HCT116 (cell line): ENCODE measurements around the gene ALK. TPM values are rescaled to one million over a fixed set of nuclear protein-coding genes. Genes with fewer than 3 reads are reported as not detected.

ENCODE experiments used
- ATAC-seq: fragments of 200-7000 bp; cut with Tn5 transposase; 2 replicates; pipeline ENCODE4 v1.9.1; 2020; ENCODE audit warnings: mild to moderate bottlenecking, moderate library complexity
- BruUV-seq: library from RNA; stranded (reverse); fragments of 400-500 nt; replicated peaks from 2 replicates; lab custom pipeline; 2021; lab: Mats Ljungman, UMichigan
- CTCF ChIA-PET: fragments of 300-600 bp; sonication (Branson Sonifier 250); formaldehyde crosslinking; loops from one replicate; lab custom pipeline; 2021; ENCODE audit warnings: antibody characterized with exemption; lab: Charles Lee
- POLR2A ChIA-PET: fragments of 300-600, 350-600 bp; sonication (Branson Sonifier 250); formaldehyde crosslinking; loops from one replicate; lab custom pipeline; 2021; ENCODE audit warnings: antibody characterized with exemption; lab: Charles Lee
- RAD21 ChIA-PET, 2 experiments: fragments of 300-600 bp; sonication (Branson Sonifier 250); formaldehyde crosslinking; loops; one replicate each; lab custom pipeline; 2023; ENCODE audit warnings: low total read pairs in 2 of 2; ENCODE audit not compliant: uncharacterized antibody in 2 of 2, unreplicated experiment in 2 of 2, low non-redundant PET in 1 of 2; lab: Charles Lee
- DNase-seq: peaks from one replicate; pipeline ENCODE4 v3.0.0-alpha.2; 2010; ENCODE audit warnings: low read depth, low spot score
- H2AFZ ChIP-seq: fragments of 200-600 bp; shearing (Covaris generic), sonication (generic); 2 replicates; pipeline ENCODE4 v1.6.1; 2017; ENCODE audit warnings: low read depth, mixed run types, mixed read lengths, antibody characterized with exemption, low read length; ENCODE audit not compliant: poor library complexity, severe bottlenecking
- H3K27ac ChIP-seq: 2 replicates; pipeline ENCODE4 v1.5.1; 2012; ENCODE audit warnings: low read depth, low read length
- H3K27me3 ChIP-seq: fragments of 200-600 bp; sonication (generic); 2 replicates; pipeline ENCODE4 v1.6.1; 2016; ENCODE audit warnings: mixed run types, low read length, mixed read lengths; ENCODE audit not compliant: insufficient read depth
- H3K36me3 ChIP-seq, 2 experiments: fragments of 200-500 bp in 1 of 2; fragments of 200-600 bp in 1 of 2; sonication (Bioruptor generic) in 1 of 2; sonication (generic) in 1 of 2; 2 replicates each; pipeline versions ENCODE4 v1.5.1 to v1.6.1; 2014 to 2016; ENCODE audit warnings: low read length in 2 of 2, inconsistent platforms in 1 of 2, mixed read lengths in 1 of 2, mixed run types in 1 of 2; ENCODE audit not compliant: insufficient read depth in 2 of 2, control insufficient read depth in 1 of 2
- H3K4me1 ChIP-seq, 2 experiments: fragments of 200-600 bp in 1 of 2; sonication (generic) in 1 of 2; 2 replicates each; pipeline versions ENCODE4 v1.5.1 to v1.6.1; 2012 to 2017; ENCODE audit warnings: low read length in 2 of 2, inconsistent platforms in 1 of 2, mild to moderate bottlenecking in 1 of 2, mixed read lengths in 1 of 2, mixed run types in 1 of 2, moderate library complexity in 1 of 2; ENCODE audit not compliant: insufficient read depth in 2 of 2, control insufficient read depth in 1 of 2
- H3K4me2 ChIP-seq: fragments of 200-600 bp; sonication (generic); 2 replicates; pipeline ENCODE4 v1.6.1; 2017; ENCODE audit warnings: mixed run types, low read length, mixed read lengths
- H3K4me3 ChIP-seq, 2 experiments: fragments of 200-600 bp in 1 of 2; sonication (generic) in 1 of 2; replicated peaks in 1 of 2; 2 replicates each; pipeline ENCODE4 v1.5.1; 2011 to 2016; ENCODE audit warnings: low read length in 2 of 2, control low read depth in 1 of 2, low read depth in 1 of 2, mild to moderate bottlenecking in 1 of 2, mixed read lengths in 1 of 2, mixed run types in 1 of 2
- H3K79me2 ChIP-seq: fragments of 200-600 bp; sonication (generic); 2 replicates; pipeline ENCODE4 v1.6.1; 2017; ENCODE audit warnings: mild to moderate bottlenecking, mixed run types, low read length, moderate library complexity, mixed read lengths; ENCODE audit not compliant: insufficient read depth
- H3K9ac ChIP-seq: fragments of 200-600 bp; sonication (generic); 2 replicates; pipeline ENCODE4 v1.6.1; 2016; ENCODE audit warnings: low read length, mixed read lengths
- H3K9me2 ChIP-seq: fragments of 200-600 bp; sonication (generic), shearing (Covaris generic); 2 replicates; pipeline ENCODE4 v1.6.1; 2017; ENCODE audit warnings: mixed run types, mild to moderate bottlenecking, moderate library complexity; ENCODE audit not compliant: insufficient read depth
- H3K9me3 ChIP-seq, 2 experiments: fragments of 200-500 bp in 1 of 2; fragments of 200-600 bp in 1 of 2; sonication (Bioruptor generic) in 1 of 2; sonication (generic) in 1 of 2; 2 replicates each; pipeline ENCODE4 v1.6.1; 2014 to 2017; ENCODE audit warnings: low read length in 2 of 2, mixed read lengths in 2 of 2, inconsistent platforms in 1 of 2, low read depth in 1 of 2, mild to moderate bottlenecking in 1 of 2, mixed run types in 1 of 2, moderate library complexity in 1 of 2; ENCODE audit not compliant: control insufficient read depth in 1 of 2, insufficient read depth in 1 of 2
- H4K20me1 ChIP-seq: fragments of 200-600 bp; sonication (generic), shearing (Covaris generic); 2 replicates; pipeline ENCODE4 v1.6.1; 2017; ENCODE audit warnings: mixed run types, mild to moderate bottlenecking, moderate library complexity; ENCODE audit not compliant: insufficient read depth
- ATF3 ChIP-seq: IDR thresholded peaks from 2 replicates; pipeline ENCODE4 v1.6.1; 2012
- EGR1 ChIP-seq: IDR thresholded peaks from 2 replicates; pipeline ENCODE4 v1.6.1; 2012; ENCODE audit warnings: low read depth
- ELF1 ChIP-seq: IDR thresholded peaks from 2 replicates; pipeline ENCODE4 v1.6.1; 2012; ENCODE audit warnings: low read depth, borderline replicate concordance
- EZH2 ChIP-seq: fragments of 200-600 bp; sonication (generic); IDR thresholded peaks from 2 replicates; pipeline ENCODE4 v1.6.1; 2017; ENCODE audit warnings: antibody characterized with exemption, mixed run types
- EZH2phosphoT487 ChIP-seq: fragments of 200-600 bp; IDR thresholded peaks from 2 replicates; pipeline ENCODE4 v1.6.1; 2018; ENCODE audit warnings: antibody characterized with exemption, borderline replicate concordance
- FOSL1 ChIP-seq: IDR thresholded peaks from 2 replicates; pipeline ENCODE4 v1.6.1; 2012; ENCODE audit warnings: low read depth
- JUND ChIP-seq: IDR thresholded peaks from 2 replicates; pipeline ENCODE4 v1.6.1; 2012
- MAX ChIP-seq: IDR thresholded peaks from 2 replicates; pipeline ENCODE4 v1.6.1; 2012
- POLR2A ChIP-seq: IDR thresholded peaks from 2 replicates; pipeline ENCODE4 v1.7.0; 2011; ENCODE audit warnings: borderline replicate concordance; ENCODE audit not compliant: insufficient read depth, insufficient read length; ENCODE audit errors: extremely low read depth
- RAD21 ChIP-seq: IDR thresholded peaks from 2 replicates; pipeline ENCODE4 v1.6.1; 2012; ENCODE audit warnings: low read depth, mild to moderate bottlenecking
- REST ChIP-seq: IDR thresholded peaks from 2 replicates; pipeline ENCODE4 v1.6.1; 2012; ENCODE audit warnings: low read depth
- SIN3A ChIP-seq: IDR thresholded peaks from 2 replicates; pipeline ENCODE4 v1.6.1; 2012; ENCODE audit warnings: low read depth
- SP1 ChIP-seq: IDR thresholded peaks from 2 replicates; pipeline ENCODE4 v1.6.1; 2012; ENCODE audit warnings: low read depth
- SRF ChIP-seq: IDR thresholded peaks from 2 replicates; pipeline ENCODE4 v1.6.1; 2012; ENCODE audit warnings: low read depth
- TCF7L2 ChIP-seq: IDR thresholded peaks from 2 replicates; pipeline ENCODE4 v1.7.0; 2011; ENCODE audit warnings: borderline replicate concordance, inconsistent platforms; ENCODE audit not compliant: insufficient read depth, insufficient read length; ENCODE audit errors: extremely low read depth
- YY1 ChIP-seq: IDR thresholded peaks from 2 replicates; pipeline ENCODE4 v1.6.1; 2011; ENCODE audit warnings: low read length, low read depth, moderate library complexity, mild to moderate bottlenecking; ENCODE audit not compliant: insufficient replicate concordance; ENCODE audit errors: extremely low read depth
- ZNF274 ChIP-seq: fragments of 200-500 bp; sonication (Bioruptor generic); IDR thresholded peaks from 2 replicates; pipeline ENCODE4 v1.6.1; 2014; ENCODE audit warnings: mild to moderate bottlenecking, low read depth, low read length, inconsistent platforms
- intact Hi-C: fragments of 100-400 bp; cut with micrococcal nuclease; formaldehyde crosslinking; loops from 2 replicates; pipeline ENCODE4 v1.10.0; 2022
- total RNA-seq: library from RNA; stranded (reverse); gene quantifications from one replicate; pipeline ENCODE4 v1.2.1, GENCODE V29; 2021; ENCODE audit not compliant: unreplicated experiment
- TF ChIP-seq, protein P1 (sequence below), 3 experiments: fragments of 200-600 bp in 1 of 3; sonication (generic) in 1 of 3; IDR thresholded peaks in 2 of 3; conservative IDR thresholded peaks in 1 of 3; 2 replicates each; pipeline ENCODE4 v1.5.1; 2012 to 2017; ENCODE audit warnings: low read depth in 2 of 3, low read length in 2 of 3, antibody characterized with exemption in 1 of 3, borderline replicate concordance in 1 of 3, control low read depth in 1 of 3, mild to moderate bottlenecking in 1 of 3, mixed read lengths in 1 of 3, mixed run types in 1 of 3, moderate library complexity in 1 of 3; ENCODE audit not compliant: insufficient read depth in 1 of 3
- TF ChIP-seq, protein P2 (sequence below): IDR thresholded peaks from 2 replicates; pipeline ENCODE4 v1.6.1; 2011; ENCODE audit warnings: mild to moderate bottlenecking, low read length, moderate library complexity; ENCODE audit not compliant: insufficient replicate concordance; ENCODE audit errors: extremely low read depth

The ALK gene
- total RNA-seq, 1 experiment from 2014 or later = not detected

DNA sequence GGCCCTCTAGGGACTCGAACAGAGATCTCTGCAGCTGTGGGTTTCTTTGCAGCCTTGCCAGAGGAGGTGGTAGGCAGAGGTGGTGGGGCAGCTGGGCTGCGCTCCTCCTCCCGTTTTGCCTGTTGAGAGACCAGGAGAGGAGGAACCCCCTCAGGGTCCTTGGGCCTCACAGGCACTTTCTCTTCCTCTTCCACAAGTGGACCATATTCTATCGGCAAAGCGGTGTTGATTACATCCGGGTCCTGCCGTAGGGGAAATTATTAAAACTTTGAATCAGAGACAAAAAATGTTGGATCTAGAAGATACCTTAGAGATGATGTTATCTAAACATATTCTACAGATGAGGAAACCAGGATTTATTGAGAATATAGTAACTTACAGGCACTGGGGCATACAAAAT is 727.7 kb downstream of the ALK start:
- no peaks in the 10 kb centered on the region for H3K36me3 ChIP-seq
- no peak for DNase-seq
- no peaks in the 10 kb centered on the region for H3K4me1 ChIP-seq
- intact Hi-C loops = loop anchor here (10.0 kb wide), 1 partner anchor 359 kb away; no protein-coding TSS in a partner anchor
- RAD21 ChIA-PET = no interaction called here
- no peaks in the 10 kb centered on the region for H4K20me1 ChIP-seq
- no peaks in the 10 kb centered on the region for H3K27me3 ChIP-seq
- BruUV-seq = no TSS peak
- ATAC-seq = no peak
- no peak overlapping the region for H3K4me3 ChIP-seq
- TF ChIP-seq FOSL1 (no peak), JUND (no peak), TCF7L2 (no peak), REST (no peak), EZH2 (no peak), YY1 (no peak), MAX (no peak), POLR2A (no peak), ZNF274 (no peak), EGR1 (no peak), EZH2phosphoT487 (no peak), ELF1 (no peak), SIN3A (no peak), ATF3 (no peak), SP1 (no peak), RAD21 (no peak), SRF (no peak)
- TF ChIP-seq, protein P1, sequence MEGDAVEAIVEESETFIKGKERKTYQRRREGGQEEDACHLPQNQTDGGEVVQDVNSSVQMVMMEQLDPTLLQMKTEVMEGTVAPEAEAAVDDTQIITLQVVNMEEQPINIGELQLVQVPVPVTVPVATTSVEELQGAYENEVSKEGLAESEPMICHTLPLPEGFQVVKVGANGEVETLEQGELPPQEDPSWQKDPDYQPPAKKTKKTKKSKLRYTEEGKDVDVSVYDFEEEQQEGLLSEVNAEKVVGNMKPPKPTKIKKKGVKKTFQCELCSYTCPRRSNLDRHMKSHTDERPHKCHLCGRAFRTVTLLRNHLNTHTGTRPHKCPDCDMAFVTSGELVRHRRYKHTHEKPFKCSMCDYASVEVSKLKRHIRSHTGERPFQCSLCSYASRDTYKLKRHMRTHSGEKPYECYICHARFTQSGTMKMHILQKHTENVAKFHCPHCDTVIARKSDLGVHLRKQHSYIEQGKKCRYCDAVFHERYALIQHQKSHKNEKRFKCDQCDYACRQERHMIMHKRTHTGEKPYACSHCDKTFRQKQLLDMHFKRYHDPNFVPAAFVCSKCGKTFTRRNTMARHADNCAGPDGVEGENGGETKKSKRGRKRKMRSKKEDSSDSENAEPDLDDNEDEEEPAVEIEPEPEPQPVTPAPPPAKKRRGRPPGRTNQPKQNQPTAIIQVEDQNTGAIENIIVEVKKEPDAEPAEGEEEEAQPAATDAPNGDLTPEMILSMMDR (IDR thresholded peaks at IDR 0.05 in 2 of 3, conservative IDR thresholded peaks at IDR 0.05 in 1 of 3; ENCODE audit: borderline replicate concordance in 1 of 3, insufficient read depth in 1 of 3, low read depth in 2 of 3, low read length in 2 of 3) = no peak
- TF ChIP-seq, protein P2, sequence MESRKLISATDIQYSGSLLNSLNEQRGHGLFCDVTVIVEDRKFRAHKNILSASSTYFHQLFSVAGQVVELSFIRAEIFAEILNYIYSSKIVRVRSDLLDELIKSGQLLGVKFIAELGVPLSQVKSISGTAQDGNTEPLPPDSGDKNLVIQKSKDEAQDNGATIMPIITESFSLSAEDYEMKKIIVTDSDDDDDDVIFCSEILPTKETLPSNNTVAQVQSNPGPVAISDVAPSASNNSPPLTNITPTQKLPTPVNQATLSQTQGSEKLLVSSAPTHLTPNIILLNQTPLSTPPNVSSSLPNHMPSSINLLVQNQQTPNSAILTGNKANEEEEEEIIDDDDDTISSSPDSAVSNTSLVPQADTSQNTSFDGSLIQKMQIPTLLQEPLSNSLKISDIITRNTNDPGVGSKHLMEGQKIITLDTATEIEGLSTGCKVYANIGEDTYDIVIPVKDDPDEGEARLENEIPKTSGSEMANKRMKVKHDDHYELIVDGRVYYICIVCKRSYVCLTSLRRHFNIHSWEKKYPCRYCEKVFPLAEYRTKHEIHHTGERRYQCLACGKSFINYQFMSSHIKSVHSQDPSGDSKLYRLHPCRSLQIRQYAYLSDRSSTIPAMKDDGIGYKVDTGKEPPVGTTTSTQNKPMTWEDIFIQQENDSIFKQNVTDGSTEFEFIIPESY = no peak
- no peaks in the 10 kb centered on the region for H3K9me2 ChIP-seq
- H2AFZ ChIP-seq = no peak overlapping the region
- POLR2A ChIA-PET = no interaction called here
- H3K9me3 ChIP-seq = no peaks in the 10 kb centered on the region
- no peaks in the 10 kb centered on the region for H3K79me2 ChIP-seq
- H3K27ac ChIP-seq = no peak overlapping the region
- no peak overlapping the region for H3K9ac ChIP-seq
- CTCF ChIA-PET = no interaction called here
- H3K4me2 ChIP-seq = no peak overlapping the region
